Dermis microvascular lymphatic vessel endothelial cell (primary cell): ENCODE data around the gene NRAS. TPM values are rescaled to one million over a fixed set of nuclear protein-coding genes. Genes with fewer than 3 reads are reported as not detected.

Experiments used
- DNase-seq, 2 donors: peaks; one replicate each; pipeline versions ENCODE4 v3.0.0 to v3.0.0-alpha.2; 2010; ENCODE audit warnings: low read depth in 2 of 2
- total RNA-seq: library from RNA; depleted of rRNA; stranded (reverse); fragments of >200 nt; gene quantifications from 2 replicates; pipeline ENCODE4 v1.2.1, GENCODE V29; 2014

The NRAS gene
- total RNA-seq, 1 donor from 2014 or later: 76.3 TPM

- DNase-seq: no peak
Measured at GRCh38 chr1:114685851-114686250, 30.7 kb downstream of the NRAS start.

GRCh38 chr1:114677691-114678090 lies 38.9 kb downstream of the NRAS start:
- no peak for DNase-seq

DNA sequence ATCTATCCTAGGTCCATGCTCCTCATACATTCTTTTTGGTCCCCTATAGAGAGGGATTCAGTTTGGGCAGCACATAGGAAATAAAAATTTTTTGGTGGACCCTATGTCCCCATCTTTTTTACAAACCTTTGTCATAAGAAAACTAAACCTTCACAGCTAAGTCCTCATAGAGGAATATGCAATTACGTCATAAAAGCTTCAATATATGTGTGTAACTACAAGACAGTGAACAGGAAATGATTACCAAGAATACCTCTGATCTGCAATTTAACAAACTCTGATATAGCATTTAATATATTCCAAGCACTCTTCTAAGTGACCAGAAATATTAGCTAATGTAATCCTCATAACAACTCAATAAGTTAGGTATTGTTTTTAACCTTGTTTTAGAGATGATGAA lies 40.5 kb downstream of the NRAS start:
- DNase-seq: no peak

GRCh38 chr1:114671939-114672275 lies 44.7 kb downstream of the NRAS start:
- DNase-seq: no peak

DNA sequence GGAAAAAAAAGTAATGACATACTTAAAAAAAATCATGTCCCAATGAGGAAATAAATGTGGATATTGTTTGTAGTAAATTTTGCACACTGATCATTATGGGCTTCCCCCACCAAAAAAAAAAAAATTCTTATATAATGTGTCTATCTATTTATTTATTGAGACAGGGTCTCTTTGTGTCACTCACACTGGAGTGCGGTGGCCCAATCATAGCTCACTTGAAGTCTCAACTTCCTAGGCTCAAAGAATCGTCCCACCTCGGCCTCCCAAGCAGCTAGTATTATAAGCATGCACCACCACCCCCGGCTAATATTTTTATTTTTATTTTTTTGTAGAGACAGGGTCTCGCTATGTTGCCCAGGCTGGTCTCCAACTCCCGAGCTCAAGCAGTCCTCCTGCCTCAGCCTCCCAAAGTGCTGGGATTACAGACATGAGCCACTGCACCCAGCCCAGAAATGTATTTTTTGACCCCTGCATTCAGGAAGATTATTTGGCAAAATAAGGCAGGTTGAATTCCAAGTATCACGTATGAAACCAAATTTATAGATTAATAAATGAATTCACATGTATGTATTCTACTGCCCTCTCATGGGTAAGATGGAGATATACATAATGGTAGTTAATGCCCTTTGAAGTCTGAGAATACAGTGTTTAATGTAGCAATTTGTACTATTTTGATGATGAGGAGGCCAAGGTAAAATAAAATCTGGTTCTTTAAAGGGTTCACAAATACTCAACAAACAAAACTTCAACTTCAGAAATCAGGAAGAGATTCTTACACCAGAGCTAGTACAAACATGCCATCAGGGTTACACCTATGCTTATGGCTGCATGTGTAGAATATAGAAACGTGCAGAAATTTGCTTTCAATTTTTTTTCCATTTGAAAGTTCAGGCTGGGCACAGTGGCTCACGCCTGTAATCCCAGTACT lies 45.3 kb downstream of the NRAS start:
- DNase-seq: peak; percentile 21 to 23

- DNase-seq: peak; percentile 60 to 90
Measured at GRCh38 chr1:114670083-114671010, 46.2 kb downstream of the NRAS start.

GRCh38 chr1:114669562-114670082 lies 46.9 kb downstream of the NRAS start, which contains the start of gene DENND2C:
TSS of gene DENND2C (minus strand) at chr1:114670049. CDS start at chr1:114625984, 44,065 bp downstream.
- no peak for DNase-seq

- no peak for DNase-seq
Measured at GRCh38 chr1:114668784-114669561, 47.6 kb downstream of the NRAS start.

DNA sequence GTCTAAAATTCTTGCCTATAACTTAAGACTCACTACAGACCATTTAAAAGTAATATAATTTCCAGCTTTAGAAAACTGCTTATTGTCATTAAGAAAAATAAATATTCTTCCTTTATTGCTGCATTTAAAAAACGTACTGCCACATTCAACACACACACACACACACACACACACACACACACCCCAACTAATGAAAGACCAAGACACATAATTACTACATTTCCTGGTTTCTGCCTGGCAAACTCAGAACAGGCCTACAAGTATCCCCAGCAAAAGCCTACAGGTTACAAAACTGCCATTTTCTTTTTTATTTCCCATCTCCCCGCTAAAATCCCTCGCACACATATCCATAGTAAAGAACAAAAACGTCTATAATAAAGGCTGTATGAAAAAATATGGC lies 48.2 kb downstream of the NRAS start:
- no peak for DNase-seq

DNA sequence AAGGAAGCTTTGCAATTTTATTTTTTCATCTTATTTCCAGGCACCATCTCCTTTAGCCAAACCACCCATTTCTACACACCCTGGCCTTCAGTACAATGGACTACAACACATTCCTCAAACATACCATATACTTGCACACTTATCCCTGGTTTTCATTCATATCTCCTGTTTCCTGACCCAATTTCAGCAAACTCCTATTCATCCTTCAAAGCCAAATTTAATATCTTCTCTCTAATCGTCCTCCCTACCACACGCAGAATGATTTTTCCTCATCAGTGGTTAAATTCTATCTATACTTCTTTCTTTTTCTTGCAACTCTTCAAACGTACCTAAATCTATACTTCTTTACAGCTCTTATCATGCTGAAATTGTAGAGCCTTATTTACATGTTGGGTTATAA lies 49.6 kb downstream of the NRAS start:
- DNase-seq: no peak

DNA sequence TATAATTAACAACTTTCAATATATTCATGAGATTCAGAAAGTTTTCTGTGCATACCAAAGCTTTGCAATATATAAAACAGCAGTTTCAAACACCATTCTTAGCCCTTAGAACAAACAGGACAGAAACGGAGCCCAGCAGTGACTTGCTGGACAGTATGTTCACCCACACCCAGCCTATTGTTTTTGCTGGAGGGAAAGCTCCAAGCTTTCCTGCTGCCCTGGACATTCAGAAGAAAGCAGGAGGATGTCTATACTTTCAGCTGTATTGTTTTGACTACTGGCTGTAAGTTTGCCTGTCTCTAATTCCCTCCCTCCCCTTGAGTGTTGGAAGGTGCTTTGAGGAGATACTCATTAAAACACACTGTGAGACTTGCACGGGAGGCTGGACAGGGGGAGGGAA lies 56.3 kb downstream of the NRAS start:
- no peak for DNase-seq

Other genes starting within 250 kb of the NRAS start
- gene TRIM33, start 205.6 kb downstream of the NRAS start, total RNA-seq: 16.9 and 24.8 TPM in 2 replicates
- 25.0 and 29.3 TPM in 2 replicates for gene BCAS2, start 135.2 kb downstream of the NRAS start, total RNA-seq
- 4.0 and 6.4 TPM in 2 replicates for gene DENND2C, start 46.7 kb downstream of the NRAS start, total RNA-seq
- not detected in 2 replicates for gene AMPD1, start 21.2 kb downstream of the NRAS start, total RNA-seq
- 996 and 1,077 TPM in 2 replicates for gene CSDE1, start 41.2 kb upstream of the NRAS start, total RNA-seq
- gene SIKE1, start 63.9 kb upstream of the NRAS start, total RNA-seq: 38.3 and 42.5 TPM in 2 replicates
- not detected in 2 replicates for gene SYCP1, start 138.1 kb upstream of the NRAS start, total RNA-seq